CD8-positive, alpha-beta memory T cell (primary cell): ENCODE data around the gene PCDHA10. TPM values are rescaled to one million over a fixed set of nuclear protein-coding genes. Genes with fewer than 3 reads are reported as not detected.
"Not testable (repeated sequence)": the region's sequence is repeated elsewhere in the genome, so short reads cannot be mapped to it uniquely, and the experiment has no call there.

ENCODE experiments used
- CTCF ChIA-PET: fragments of 350-600 bp; sonication (Branson Sonifier 250); formaldehyde crosslinking; loops from one replicate; lab custom pipeline; 2021; ENCODE audit warnings: antibody characterized with exemption; lab: Charles Lee
- POLR2A ChIA-PET: fragments of 350-600 bp; sonication (Branson Sonifier 250); formaldehyde crosslinking; loops from one replicate; lab custom pipeline; 2021; ENCODE audit warnings: antibody characterized with exemption; lab: Charles Lee
- DNase-seq, 5 donors: peaks; one replicate each; pipeline versions ENCODE4 v3.0.0 to v3.0.0-alpha.2; 2020 to 2022; ENCODE audit warnings: mixed read lengths in 1 of 5
- H3K27ac ChIP-seq: one replicate; pipeline ENCODE4 v1.7.0; 2013; ENCODE audit warnings: low read depth, mild to moderate bottlenecking, low read length, moderate library complexity
- H3K27me3 ChIP-seq: 2 replicates; pipeline ENCODE4 v1.7.0; 2013; ENCODE audit warnings: low read length, mild to moderate bottlenecking; ENCODE audit not compliant: insufficient read depth, poor library complexity, severe bottlenecking
- H3K36me3 ChIP-seq: 2 replicates; pipeline ENCODE4 v1.7.0; 2013; ENCODE audit warnings: mild to moderate bottlenecking, low read length, moderate library complexity; ENCODE audit not compliant: insufficient read depth
- H3K4me1 ChIP-seq: 2 replicates; pipeline ENCODE4 v1.7.0; 2013; ENCODE audit warnings: mild to moderate bottlenecking, low read length, moderate library complexity; ENCODE audit not compliant: insufficient read depth
- H3K4me3 ChIP-seq: 2 replicates; pipeline ENCODE4 v1.7.0; 2013; ENCODE audit warnings: mild to moderate bottlenecking, low read length
- H3K9me3 ChIP-seq: 2 replicates; pipeline ENCODE4 v1.7.0; 2013; ENCODE audit warnings: mild to moderate bottlenecking, low read length
- H3K27ac Mint-ChIP-seq, 8 donors: one replicate each; pipeline ENCODE4 v1.8.0; 2020 to 2021; ENCODE audit warnings: mixed read lengths in 8 of 8, mild to moderate bottlenecking in 6 of 8, inconsistent platforms in 3 of 8, moderate library complexity in 3 of 8
- H3K27me3 Mint-ChIP-seq, 2 donors: one replicate each; pipeline ENCODE4 v1.8.0; 2020 to 2021; ENCODE audit warnings: mixed read lengths in 2 of 2, mild to moderate bottlenecking in 1 of 2, moderate library complexity in 1 of 2
- H3K36me3 Mint-ChIP-seq, 3 donors: one replicate each; pipeline ENCODE4 v1.8.0; 2020 to 2021; ENCODE audit warnings: mixed read lengths in 3 of 3, inconsistent platforms in 1 of 3, mild to moderate bottlenecking in 1 of 3
- H3K4me1 Mint-ChIP-seq, 3 donors: one replicate each; pipeline ENCODE4 v1.8.0; 2020 to 2021; ENCODE audit warnings: mixed read lengths in 3 of 3, inconsistent platforms in 1 of 3, mild to moderate bottlenecking in 1 of 3
- H3K4me3 Mint-ChIP-seq, 7 donors: one replicate each; pipeline ENCODE4 v1.8.0; 2020 to 2021; ENCODE audit warnings: mixed read lengths in 7 of 7, mild to moderate bottlenecking in 6 of 7, moderate library complexity in 4 of 7, inconsistent platforms in 2 of 7
- H3K9me3 Mint-ChIP-seq, 5 donors: one replicate each; pipeline ENCODE4 v1.8.0; 2020 to 2022; ENCODE audit warnings: mixed read lengths in 5 of 5, mild to moderate bottlenecking in 3 of 5, moderate library complexity in 2 of 5, inconsistent platforms in 1 of 5
- polyA plus RNA-seq: library from polyadenylated mRNA; unstranded; fragments of 300-500 nt; fragmentation: Illumina TruSeq; gene quantifications from one replicate; pipeline ENCODE4 v1.2.3, GENCODE V29; 2021
- total RNA-seq, 2 experiments: library from RNA; stranded (reverse); gene quantifications; one replicate each; pipeline ENCODE4 v1.2.3, GENCODE V29; 2021

Gene PCDHA10
- total and polyA plus RNA-seq, 3 experiments from 2014 or later = not detected

DNA sequence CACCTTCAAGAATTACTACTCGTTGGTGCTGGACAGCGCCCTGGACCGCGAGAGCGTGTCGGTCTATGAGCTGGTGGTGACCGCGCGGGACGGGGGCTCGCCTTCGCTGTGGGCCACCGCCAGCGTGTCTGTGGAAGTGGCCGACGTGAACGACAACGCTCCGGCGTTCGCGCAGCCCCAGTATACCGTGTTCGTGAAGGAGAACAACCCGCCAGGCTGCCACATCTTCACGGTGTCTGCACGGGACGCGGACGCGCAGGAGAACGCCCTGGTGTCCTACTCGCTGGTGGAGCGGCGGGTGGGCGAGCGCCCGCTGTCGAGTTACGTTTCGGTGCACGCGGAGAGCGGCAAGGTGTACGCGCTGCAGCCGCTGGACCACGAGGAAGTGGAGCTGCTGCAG is 32.7 kb upstream of the PCDHA10 start:
- H3K4me1 ChIP-seq, H3K4me3 Mint-ChIP-seq, DNase-seq, H3K36me3 Mint-ChIP-seq, H3K27ac Mint-ChIP-seq, H3K27me3 ChIP-seq, H3K4me3 ChIP-seq, H3K9me3 ChIP-seq, H3K4me1 Mint-ChIP-seq, CTCF ChIA-PET, H3K27ac ChIP-seq, H3K36me3 ChIP-seq, POLR2A ChIA-PET: not testable (repeated sequence)
- Mint-ChIP-seq H3K27me3 (peaks cover 20 to 35% of the 10 kb centered on the region in 2 donors), H3K9me3 (peaks cover 13 to 27% (median 26%) of the 10 kb centered on the region in 5 donors)

DNA sequence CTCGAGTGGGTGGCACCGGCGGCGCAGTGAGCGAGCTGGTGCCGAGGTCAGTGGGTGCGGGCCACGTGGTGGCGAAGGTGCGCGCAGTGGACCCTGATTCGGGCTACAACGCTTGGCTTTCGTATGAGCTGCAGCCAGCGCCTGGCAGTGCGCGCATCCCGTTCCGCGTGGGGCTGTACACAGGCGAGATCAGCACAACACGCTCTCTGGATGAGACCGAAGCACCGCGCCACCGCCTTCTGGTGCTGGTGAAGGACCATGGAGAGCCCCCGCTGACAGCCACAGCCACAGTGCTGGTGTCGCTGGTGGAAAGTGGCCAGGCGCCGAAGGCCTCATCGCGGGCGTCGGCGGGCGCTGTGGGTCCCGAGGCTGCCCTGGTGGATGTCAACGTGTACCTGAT is 32.2 kb upstream of the PCDHA10 start:
- no peak for DNase-seq
- H3K27ac Mint-ChIP-seq = no peak overlapping the region
- peaks cover 0 to 8% (median 0%) of the 10 kb centered on the region in 3 donors for H3K36me3 Mint-ChIP-seq
- Histone ChIP-seq H3K9me3 (no peaks in the 10 kb centered on the region), H3K36me3 (no peaks in the 10 kb centered on the region), H3K27me3 (no peaks in the 10 kb centered on the region), H3K27ac (no peak overlapping the region), H3K4me3 (no peak overlapping the region), H3K4me1 (no peaks in the 10 kb centered on the region)
- peaks cover 19 to 32% of the 10 kb centered on the region in 2 donors for H3K27me3 Mint-ChIP-seq
- no peak overlapping the region for H3K4me3 Mint-ChIP-seq
- no peaks in the 10 kb centered on the region for H3K4me1 Mint-ChIP-seq
- CTCF ChIA-PET = no interaction called here
- POLR2A ChIA-PET = no interaction called here
- peaks cover 11 to 28% (median 27%) of the 10 kb centered on the region in 5 donors for H3K9me3 Mint-ChIP-seq

DNA sequence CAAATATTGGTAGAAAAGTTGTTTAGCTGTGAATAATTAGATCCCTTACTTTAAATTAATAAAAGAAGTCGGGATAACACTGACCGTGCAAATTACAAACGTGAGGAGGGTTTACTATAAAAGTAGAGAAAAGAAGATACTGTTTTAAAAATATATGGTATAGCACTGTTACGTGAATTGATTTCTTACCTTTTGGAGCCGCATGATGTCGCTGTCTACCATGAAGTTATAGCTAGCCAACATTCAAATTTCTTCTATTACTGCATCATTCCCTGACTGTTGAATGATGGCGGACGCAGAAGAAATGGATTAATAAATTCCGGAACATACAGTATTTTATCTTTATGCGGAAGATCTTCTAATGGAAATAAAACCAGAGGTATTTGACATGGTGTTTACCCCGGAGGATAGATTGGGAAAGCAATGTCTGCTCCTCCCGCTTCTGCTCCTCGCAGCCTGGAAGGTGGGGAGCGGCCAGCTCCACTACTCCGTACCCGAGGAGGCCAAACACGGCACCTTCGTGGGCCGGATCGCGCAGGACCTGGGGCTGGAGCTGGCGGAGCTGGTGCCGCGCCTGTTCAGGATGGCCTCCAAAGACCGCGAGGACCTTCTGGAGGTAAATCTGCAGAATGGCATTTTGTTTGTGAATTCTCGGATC is 27.9 kb upstream of the PCDHA10 start, which contains the start of gene PCDHA6:
TSS of gene PCDHA6 (plus strand) at position 257 of the 658 bp plus-strand sequence. CDS start at position 389, 132 bp downstream.
- no peak within 1 kb of the TSS for H3K4me3 Mint-ChIP-seq
- H3K4me1 Mint-ChIP-seq = no peaks in the 10 kb centered on the region
- H3K36me3 Mint-ChIP-seq = peaks cover 0 to 12% (median 0%) of the 10 kb centered on the region in 3 donors
- H3K27me3 ChIP-seq = no peaks in the 10 kb centered on the region
- DNase-seq = no peak
- no peak within 1 kb of the TSS for H3K4me3 ChIP-seq
- CTCF ChIA-PET = no interaction called here
- H3K9me3 ChIP-seq = no peaks in the 10 kb centered on the region
- H3K27ac ChIP-seq = no peak within 1 kb of the TSS
- H3K4me1 ChIP-seq = no peaks in the 10 kb centered on the region
- peak within 1 kb of the TSS in 1 of 8 donors; percentile 42 for H3K27ac Mint-ChIP-seq
- peaks cover 14 to 39% (median 27%) of the 10 kb centered on the region in 5 donors for H3K9me3 Mint-ChIP-seq
- H3K27me3 Mint-ChIP-seq = peaks cover 21 to 47% of the 10 kb centered on the region in 2 donors
- H3K36me3 ChIP-seq = no peaks in the 10 kb centered on the region
- POLR2A ChIA-PET = no interaction called here

DNA sequence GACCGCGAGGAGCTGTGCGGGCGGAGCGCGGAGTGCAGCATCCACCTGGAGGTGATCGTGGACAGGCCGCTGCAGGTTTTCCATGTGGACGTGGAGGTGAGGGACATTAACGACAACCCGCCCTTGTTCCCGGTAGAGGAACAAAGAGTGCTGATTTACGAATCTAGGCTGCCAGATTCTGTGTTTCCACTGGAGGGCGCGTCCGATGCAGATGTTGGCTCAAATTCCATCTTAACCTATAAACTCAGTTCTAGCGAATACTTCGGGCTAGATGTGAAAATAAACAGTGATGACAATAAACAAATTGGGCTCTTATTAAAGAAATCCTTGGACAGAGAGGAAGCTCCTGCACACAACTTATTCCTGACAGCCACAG is 27.3 kb upstream of the PCDHA10 start:
- Histone ChIP-seq H3K9me3 (no peaks in the 10 kb centered on the region), H3K4me1 (no peaks in the 10 kb centered on the region), H3K4me3 (no peak overlapping the region), H3K27ac (no peak overlapping the region), H3K36me3 (no peaks in the 10 kb centered on the region), H3K27me3 (no peaks in the 10 kb centered on the region)
- peaks cover 16 to 40% (median 31%) of the 10 kb centered on the region in 5 donors for H3K9me3 Mint-ChIP-seq
- H3K4me1 Mint-ChIP-seq = no peaks in the 10 kb centered on the region
- peaks cover 25 to 51% of the 10 kb centered on the region in 2 donors for H3K27me3 Mint-ChIP-seq
- DNase-seq = no peak
- H3K36me3 Mint-ChIP-seq = peaks cover 0 to 12% (median 0%) of the 10 kb centered on the region in 3 donors
- POLR2A ChIA-PET = no interaction called here
- H3K4me3 Mint-ChIP-seq = no peak overlapping the region
- no peak overlapping the region for H3K27ac Mint-ChIP-seq
- CTCF ChIA-PET = no interaction called here

DNA sequence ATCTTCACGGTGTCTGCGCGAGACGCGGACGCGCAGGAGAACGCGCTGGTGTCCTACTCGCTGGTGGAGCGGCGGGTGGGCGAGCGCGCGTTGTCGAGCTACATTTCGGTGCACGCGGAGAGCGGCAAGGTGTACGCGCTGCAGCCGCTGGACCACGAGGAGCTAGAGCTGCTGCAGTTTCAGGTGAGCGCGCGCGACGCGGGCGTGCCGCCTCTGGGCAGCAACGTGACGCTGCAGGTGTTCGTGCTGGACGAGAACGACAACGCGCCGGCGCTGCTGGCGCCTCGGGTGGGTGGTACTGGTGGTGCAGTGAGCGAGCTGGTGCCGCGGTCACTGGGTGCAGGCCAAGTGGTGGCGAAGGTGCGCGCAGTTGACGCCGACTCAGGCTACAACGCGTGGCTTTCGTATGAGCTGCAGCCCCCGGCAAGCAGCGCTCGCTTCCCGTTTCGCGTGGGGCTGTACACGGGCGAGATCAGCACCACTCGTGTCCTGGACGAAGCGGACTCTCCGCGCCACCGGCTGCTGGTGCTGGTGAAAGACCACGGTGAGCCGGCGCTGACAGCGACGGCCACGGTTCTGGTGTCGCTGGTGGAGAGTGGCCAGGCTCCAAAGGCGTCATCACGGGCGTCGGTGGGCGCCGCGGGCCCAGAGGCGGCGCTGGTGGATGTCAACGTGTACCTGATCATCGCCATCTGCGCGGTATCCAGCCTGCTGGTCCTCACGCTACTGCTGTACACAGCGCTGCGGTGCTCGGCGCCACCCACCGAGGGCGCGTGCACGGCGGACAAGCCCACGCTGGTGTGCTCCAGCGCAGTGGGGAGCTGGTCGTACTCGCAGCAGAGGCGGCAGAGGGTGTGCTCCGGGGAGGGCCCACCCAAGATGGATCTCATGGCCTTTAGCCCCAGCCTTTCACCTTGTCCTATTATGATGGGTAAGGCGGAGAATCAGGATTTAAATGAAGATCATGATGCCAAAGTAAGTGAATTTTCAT is 25.9 kb upstream of the PCDHA10 start:
- H3K4me1 ChIP-seq, H3K36me3 ChIP-seq, DNase-seq, H3K9me3 ChIP-seq, H3K4me3 Mint-ChIP-seq, H3K27ac Mint-ChIP-seq, CTCF ChIA-PET, POLR2A ChIA-PET, H3K27me3 ChIP-seq, H3K4me1 Mint-ChIP-seq, H3K4me3 ChIP-seq, H3K27ac ChIP-seq: not testable (repeated sequence)
- peaks cover 19 to 45% (median 41%) of the 10 kb centered on the region in 5 donors for H3K9me3 Mint-ChIP-seq
- peaks cover 32 to 59% of the 10 kb centered on the region in 2 donors for H3K27me3 Mint-ChIP-seq
- H3K36me3 Mint-ChIP-seq = peaks cover 0 to 12% (median 0%) of the 10 kb centered on the region in 3 donors

DNA sequence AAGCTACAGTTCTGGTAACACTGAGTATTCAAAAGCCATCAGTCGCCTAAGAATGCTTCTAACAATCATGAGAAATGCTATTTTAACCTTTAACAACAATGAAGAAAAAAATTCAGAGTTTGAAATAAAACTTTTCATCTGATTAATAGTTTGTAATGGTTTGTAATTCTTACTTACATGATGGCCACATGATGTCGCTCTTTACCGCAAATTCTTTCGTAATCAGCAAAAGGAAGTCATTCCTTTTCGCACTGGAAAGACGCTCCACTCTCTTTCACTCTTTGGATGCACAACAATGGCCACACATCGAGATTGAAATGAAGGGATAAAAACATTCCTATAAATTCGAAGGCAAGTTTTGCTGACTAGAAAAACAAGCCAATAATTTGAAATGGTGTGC is 21.7 kb upstream of the PCDHA10 start, which contains the start of gene PCDHA7:
TSS of gene PCDHA7 (plus strand) at position 277 of the 400 bp plus-strand sequence. CDS start at position 392, 115 bp downstream.
- Mint-ChIP-seq H3K4me3 (no peak within 1 kb of the TSS), H3K4me1 (no peaks in the 10 kb centered on the region), H3K36me3 (peaks cover 0 to 4% (median 0%) of the 10 kb centered on the region in 3 donors), H3K9me3 (peaks cover 13 to 33% (median 23%) of the 10 kb centered on the region in 5 donors), H3K27me3 (peaks cover 24 to 32% of the 10 kb centered on the region in 2 donors), H3K27ac (no peak within 1 kb of the TSS)
- no peak within 1 kb of the TSS for H3K27ac ChIP-seq
- H3K36me3 ChIP-seq = no peaks in the 10 kb centered on the region
- ChIA-PET CTCF (no interaction called here), POLR2A (no interaction called here)
- no peak for DNase-seq
- H3K4me3 ChIP-seq = no peak within 1 kb of the TSS
- no peaks in the 10 kb centered on the region for H3K9me3 ChIP-seq
- H3K27me3 ChIP-seq = no peaks in the 10 kb centered on the region
- no peaks in the 10 kb centered on the region for H3K4me1 ChIP-seq

DNA sequence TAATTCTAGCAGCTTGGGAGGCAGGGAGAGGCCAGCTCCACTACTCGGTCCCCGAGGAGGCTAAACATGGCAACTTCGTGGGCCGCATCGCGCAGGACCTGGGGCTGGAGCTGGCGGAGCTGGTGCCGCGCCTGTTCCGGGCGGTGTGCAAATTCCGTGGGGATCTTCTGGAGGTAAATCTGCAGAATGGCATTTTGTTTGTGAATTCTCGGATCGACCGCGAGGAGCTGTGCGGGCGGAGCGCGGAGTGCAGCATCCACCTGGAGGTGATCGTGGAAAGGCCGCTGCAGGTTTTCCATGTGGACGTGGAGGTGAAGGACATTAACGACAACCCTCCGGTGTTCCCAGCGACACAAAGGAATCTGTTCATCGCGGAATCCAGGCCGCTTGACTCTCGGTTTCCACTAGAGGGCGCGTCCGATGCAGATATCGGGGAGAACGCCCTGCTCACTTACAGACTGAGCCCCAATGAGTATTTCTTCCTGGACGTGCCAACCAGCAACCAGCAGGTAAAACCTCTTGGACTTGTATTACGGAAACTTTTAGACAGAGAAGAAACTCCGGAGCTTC is 21.2 kb upstream of the PCDHA10 start:
- CTCF ChIA-PET, H3K27ac ChIP-seq, H3K4me3 Mint-ChIP-seq, DNase-seq, H3K27ac Mint-ChIP-seq, H3K9me3 ChIP-seq, H3K36me3 Mint-ChIP-seq, H3K27me3 ChIP-seq, H3K4me1 ChIP-seq, POLR2A ChIA-PET, H3K4me1 Mint-ChIP-seq, H3K4me3 ChIP-seq, H3K36me3 ChIP-seq: not testable (repeated sequence)
- Mint-ChIP-seq H3K27me3 (peaks cover 25 to 34% of the 10 kb centered on the region in 2 donors), H3K9me3 (peaks cover 14 to 36% (median 20%) of the 10 kb centered on the region in 5 donors)
